ENCODE measurements around the gene SGCA.

DNA sequence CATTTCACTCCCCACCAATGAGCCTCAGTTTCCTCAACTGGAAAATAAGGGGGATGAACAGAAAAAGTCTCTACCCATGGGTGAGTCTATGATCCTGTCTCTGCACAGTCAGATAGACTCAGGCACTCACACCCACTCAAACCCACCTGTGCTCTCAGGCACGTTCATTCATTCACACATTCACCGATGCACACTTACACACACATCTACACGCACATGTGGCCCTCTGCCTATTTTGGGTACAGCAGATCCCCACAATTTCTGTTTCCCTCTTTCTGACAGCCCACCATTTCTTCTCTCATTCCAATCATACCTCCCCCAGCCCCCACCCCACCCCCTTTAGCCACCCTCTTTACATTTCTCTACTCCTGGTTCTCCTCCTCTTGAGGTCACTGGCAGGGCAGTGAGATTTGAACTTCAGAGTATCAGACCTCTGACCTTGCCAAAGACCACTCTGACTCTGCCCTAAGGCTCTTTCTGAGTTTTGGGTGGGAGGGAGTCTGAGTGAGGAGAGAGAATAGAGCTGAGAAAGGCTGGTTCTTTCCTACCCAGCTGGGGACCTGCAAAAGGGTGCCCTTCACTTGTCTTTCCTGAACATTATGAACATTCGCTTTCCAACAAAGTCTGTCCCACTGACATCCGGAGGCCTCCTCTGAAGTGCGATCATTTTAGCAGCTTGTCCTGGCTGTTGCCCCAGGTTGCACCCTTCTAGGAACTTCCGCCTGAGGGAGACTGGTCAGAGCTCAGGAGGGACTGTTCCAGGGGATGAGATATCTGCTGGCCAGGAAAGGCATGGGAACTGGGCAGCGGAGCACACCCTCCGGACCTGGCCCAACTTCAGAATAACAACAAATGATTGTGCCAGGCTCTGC lies 45.7 kb downstream of the SGCA start:
- TF ChIP-seq CTCF (IDR thresholded peaks at IDR 0.05; ENCODE audit: borderline replicate concordance, extremely low read depth, low read length, poor library complexity, severe bottlenecking) (no peak), EZH2 (IDR thresholded peaks at IDR 0.05; ENCODE audit: borderline replicate concordance, low read depth, low read length, severe bottlenecking) (no peak)
